GM12891 (cell line): ENCODE results near the gene SPAG5.

ENCODE experiments used
- POLR2A ChIP-seq: IDR thresholded peaks from 2 replicates; pipeline ENCODE4 v1.6.1; 2011; ENCODE audit warnings: low read depth, low read length, control low read depth
- POLR2AphosphoS5 ChIP-seq: IDR thresholded peaks from 2 replicates; pipeline ENCODE4 v1.6.1; 2011; ENCODE audit warnings: low read depth, low read length, control low read depth

- no peak for TF ChIP-seq POLR2A
- TF ChIP-seq POLR2AphosphoS5, result no peak
Measured at GRCh38 chr17:28550858-28551257, 48.0 kb downstream of the SPAG5 start.
